Measurements from ENCODE around the gene PAX7.
"Not testable (repeated sequence)": the region's sequence is repeated elsewhere in the genome, so short reads cannot be mapped to it uniquely, and the experiment has no call there.

The PAX7 gene

DNA sequence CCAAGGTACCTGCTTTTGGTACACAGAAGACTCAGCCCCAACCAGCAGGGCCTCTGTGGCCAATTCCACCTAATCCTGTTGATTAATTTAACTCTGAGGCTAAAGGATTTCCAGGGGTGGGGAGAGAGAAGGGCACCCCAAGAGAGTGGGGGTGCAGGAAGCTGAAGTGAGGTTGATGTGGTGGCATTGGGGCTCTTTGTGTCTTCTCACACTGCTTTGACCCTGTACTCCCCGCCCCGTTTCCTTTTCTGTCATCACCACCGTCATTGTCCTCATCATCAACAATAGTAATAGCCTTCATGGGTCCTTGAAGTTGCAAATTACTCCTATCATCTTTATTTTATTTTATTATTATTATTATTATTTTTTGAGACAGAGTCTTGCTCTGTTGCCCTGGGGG, 55.9 kb downstream of the PAX7 start:
- TF ChIP-seq, protein P1, sequence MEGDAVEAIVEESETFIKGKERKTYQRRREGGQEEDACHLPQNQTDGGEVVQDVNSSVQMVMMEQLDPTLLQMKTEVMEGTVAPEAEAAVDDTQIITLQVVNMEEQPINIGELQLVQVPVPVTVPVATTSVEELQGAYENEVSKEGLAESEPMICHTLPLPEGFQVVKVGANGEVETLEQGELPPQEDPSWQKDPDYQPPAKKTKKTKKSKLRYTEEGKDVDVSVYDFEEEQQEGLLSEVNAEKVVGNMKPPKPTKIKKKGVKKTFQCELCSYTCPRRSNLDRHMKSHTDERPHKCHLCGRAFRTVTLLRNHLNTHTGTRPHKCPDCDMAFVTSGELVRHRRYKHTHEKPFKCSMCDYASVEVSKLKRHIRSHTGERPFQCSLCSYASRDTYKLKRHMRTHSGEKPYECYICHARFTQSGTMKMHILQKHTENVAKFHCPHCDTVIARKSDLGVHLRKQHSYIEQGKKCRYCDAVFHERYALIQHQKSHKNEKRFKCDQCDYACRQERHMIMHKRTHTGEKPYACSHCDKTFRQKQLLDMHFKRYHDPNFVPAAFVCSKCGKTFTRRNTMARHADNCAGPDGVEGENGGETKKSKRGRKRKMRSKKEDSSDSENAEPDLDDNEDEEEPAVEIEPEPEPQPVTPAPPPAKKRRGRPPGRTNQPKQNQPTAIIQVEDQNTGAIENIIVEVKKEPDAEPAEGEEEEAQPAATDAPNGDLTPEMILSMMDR (IDR thresholded peaks at IDR 0.05; ENCODE audit: low read depth, low read length), result no peak
- H3K4me3 ChIP-seq (ENCODE audit: low read depth, low read length), result no peak overlapping the region

DNA sequence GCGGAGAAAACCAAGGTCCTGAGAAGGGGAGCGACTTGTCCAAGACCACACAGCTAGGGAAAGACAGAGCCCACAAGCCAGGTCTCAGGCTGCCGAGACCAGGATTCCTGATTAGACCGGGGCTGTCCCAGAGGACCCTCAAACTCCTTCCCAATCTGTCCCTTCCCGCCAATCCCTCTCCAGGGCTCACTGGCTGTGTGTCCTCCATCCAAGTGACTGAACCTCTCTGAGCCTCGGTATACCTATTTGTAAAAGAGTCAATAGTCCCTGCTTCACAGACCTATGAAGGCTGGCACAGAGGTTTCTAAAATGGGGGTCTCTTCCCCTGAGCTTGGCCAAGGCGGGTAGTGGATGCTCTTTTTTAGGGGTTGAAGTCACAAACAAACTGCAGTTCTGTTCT, 56.6 kb downstream of the PAX7 start:
- no peak overlapping the region for H3K4me3 ChIP-seq (ENCODE audit: low read depth, low read length)
- TF ChIP-seq, protein P1 (IDR thresholded peaks at IDR 0.05; ENCODE audit: low read depth, low read length), result no peak

DNA sequence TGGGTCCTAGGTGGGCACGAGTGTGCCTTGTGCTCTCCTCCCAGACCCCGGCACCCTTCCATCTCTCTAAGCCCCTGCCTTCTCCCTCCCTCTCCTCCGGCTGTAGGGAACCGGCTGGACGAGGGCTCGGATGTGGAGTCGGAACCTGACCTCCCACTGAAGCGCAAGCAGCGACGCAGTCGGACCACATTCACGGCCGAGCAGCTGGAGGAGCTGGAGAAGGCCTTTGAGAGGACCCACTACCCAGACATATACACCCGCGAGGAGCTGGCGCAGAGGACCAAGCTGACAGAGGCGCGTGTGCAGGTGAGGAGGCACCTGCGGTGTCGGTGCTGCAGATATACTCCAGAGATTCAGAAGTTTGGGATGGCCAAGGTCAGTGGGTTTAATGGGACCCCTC, 61.0 kb downstream of the PAX7 start:
- H3K4me3 ChIP-seq (ENCODE audit: low read depth, low read length), result no peak overlapping the region
- TF ChIP-seq, protein P1 (IDR thresholded peaks at IDR 0.05; ENCODE audit: low read depth, low read length), result no peak

DNA sequence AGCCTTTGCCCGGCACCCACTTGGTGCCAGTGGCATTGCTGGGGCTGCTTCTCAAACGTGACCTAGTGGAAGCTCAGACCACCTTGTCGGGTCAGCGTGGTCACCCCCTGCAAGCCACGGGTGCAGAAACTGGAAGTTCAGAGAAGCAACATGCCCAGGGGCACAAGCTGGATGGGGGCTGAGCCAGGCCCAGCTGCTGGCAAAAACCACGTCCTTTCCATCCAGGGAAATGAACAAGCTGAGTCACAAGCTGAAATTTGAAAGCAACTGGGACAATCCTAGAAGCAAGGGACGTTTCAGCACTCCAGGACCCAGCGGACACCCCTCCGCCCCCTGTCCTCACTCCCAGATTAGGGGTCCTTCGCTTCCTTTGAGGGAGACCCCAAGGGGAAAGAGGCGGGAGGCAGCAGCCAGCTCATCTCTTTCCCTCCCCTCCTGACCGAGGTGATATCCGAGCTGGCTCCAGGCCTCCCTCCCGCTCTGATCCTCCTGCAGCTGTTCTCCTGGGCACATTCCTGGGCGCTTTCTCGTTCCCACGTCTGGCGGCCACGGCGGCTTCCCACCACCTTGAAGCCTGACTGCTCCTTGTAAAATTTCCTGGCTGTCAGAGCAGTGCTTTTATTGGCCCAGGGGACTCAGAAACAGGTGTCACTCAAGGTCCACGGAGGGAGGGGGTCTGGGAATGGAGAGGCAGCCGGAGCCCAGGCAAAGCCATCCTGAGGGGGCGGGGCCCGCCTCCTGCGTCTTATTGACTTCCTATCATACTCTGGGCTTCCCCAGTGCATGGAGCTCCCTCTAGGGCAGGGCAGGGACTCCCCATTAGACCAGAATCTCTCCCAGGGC, 62.8 kb downstream of the PAX7 start:
- TF ChIP-seq, protein P1 (IDR thresholded peaks at IDR 0.05; ENCODE audit: low read depth, low read length), result no peak
- H3K4me3 ChIP-seq (ENCODE audit: low read depth, low read length), result no peak overlapping the region

DNA sequence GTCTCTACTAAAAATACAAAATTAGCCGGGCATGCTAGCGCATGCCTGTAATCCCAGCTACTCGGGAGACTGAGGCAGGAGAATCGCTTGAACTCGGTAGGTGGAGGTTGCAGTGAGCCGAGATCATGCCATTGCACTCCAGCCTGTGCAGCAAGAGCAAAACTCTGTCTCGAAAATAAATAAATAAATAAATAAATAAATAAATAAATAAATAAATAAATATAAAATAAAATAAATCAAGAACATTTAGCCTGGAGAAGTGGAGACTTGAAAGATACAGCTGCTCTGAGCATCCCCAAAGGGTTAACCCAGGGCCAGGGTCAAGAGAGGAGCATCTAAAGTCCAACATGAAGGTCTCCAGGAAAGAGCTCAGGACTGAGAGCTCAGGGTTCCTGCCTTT, 63.6 kb downstream of the PAX7 start:
- H3K4me3 ChIP-seq (ENCODE audit: low read depth, low read length), result not testable (repeated sequence)

DNA sequence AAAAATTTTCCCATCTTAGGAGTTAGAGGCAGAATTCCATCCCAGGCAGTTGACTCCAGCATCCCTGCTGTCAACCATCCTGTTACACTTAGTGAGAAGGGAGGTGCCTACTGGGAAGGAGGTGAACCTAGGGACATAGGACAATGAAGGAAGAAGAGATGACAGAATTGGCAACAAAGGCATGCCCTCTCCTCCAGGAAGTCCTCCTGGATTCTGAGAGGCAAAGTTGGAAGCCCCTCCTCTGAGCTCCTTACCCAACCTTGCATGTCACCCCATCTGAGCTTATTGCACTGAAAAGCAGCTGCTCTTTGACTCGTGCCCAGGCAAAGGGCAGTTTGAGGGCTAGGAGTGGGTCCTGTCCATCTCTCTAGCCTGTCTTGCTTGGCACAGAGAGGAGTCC, 66.9 kb downstream of the PAX7 start:
- TF ChIP-seq, protein P1 (IDR thresholded peaks at IDR 0.05; ENCODE audit: low read depth, low read length), result no peak
- no peak overlapping the region for H3K4me3 ChIP-seq (ENCODE audit: low read depth, low read length)

DNA sequence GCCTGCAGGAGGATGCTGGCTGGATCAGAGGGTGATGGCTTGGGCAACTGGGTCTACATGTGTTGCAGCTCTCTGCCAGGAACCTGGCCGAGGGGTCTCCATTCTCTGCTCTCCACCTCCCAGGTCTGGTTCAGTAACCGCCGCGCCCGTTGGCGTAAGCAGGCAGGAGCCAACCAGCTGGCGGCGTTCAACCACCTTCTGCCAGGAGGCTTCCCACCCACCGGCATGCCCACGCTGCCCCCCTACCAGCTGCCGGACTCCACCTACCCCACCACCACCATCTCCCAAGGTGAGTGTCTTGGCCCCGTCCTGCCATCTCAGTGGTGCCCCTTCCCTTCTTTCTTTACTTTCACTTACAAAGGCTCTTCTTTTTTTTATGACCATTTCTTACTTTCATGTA, 69.9 kb downstream of the PAX7 start:
- TF ChIP-seq, protein P1 (IDR thresholded peaks at IDR 0.05; ENCODE audit: low read depth, low read length), result no peak
- no peak overlapping the region for H3K4me3 ChIP-seq (ENCODE audit: low read depth, low read length)

DNA sequence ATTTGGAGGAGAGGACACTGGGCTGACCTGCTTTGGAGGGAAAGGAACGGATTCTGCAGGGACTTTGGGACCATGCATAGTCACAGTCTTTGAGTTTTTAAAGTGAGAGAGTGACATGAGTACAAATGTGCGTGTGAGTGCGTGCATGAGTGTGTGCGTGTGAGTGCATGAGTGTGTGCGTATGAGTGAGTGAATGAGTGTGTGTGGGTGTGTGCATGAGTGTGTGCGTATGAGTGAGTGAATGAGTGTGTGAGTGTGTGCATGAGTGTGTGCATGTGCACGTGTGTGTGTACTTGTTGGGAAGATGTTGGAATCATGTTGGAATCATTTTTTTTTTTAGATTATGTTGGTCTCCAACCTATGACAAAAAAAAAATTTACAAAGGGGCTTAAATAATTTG, 70.5 kb downstream of the PAX7 start:
- TF ChIP-seq, protein P1 (IDR thresholded peaks at IDR 0.05; ENCODE audit: low read depth, low read length), result no peak

More for the DNA sequence above, 70.5 kb downstream of the PAX7 start:
- no peak overlapping the region for H3K4me3 ChIP-seq (ENCODE audit: low read depth, low read length)
